Caki2 (cell line): ENCODE results near the gene PDE6A. TPM values are rescaled to one million over a fixed set of nuclear protein-coding genes. Genes with fewer than 3 reads are reported as not detected.

Experiments used
- DNase-seq: peaks from one replicate; pipeline ENCODE4 v3.0.0-alpha.2; 2015; ENCODE audit warnings: low read depth
- in situ Hi-C: cut with HindIII; loops from 2 replicates; pipeline ENCODE4 v1.10.0; 2016; ENCODE audit warnings: low sequenced_read_pairs, low pct_unique_long_range_greater_than_20kb, mixed read lengths
- total RNA-seq: library from RNA; depleted of rRNA; stranded (reverse); fragments of >200 nt; shearing (Covaris generic); gene quantifications from 2 replicates; pipeline ENCODE4 v1.2.3, GENCODE V29; 2014; ENCODE audit warnings: low replicate concordance

The PDE6A gene
- total RNA-seq, 1 experiment from 2014 or later: 0.07 TPM

DNA sequence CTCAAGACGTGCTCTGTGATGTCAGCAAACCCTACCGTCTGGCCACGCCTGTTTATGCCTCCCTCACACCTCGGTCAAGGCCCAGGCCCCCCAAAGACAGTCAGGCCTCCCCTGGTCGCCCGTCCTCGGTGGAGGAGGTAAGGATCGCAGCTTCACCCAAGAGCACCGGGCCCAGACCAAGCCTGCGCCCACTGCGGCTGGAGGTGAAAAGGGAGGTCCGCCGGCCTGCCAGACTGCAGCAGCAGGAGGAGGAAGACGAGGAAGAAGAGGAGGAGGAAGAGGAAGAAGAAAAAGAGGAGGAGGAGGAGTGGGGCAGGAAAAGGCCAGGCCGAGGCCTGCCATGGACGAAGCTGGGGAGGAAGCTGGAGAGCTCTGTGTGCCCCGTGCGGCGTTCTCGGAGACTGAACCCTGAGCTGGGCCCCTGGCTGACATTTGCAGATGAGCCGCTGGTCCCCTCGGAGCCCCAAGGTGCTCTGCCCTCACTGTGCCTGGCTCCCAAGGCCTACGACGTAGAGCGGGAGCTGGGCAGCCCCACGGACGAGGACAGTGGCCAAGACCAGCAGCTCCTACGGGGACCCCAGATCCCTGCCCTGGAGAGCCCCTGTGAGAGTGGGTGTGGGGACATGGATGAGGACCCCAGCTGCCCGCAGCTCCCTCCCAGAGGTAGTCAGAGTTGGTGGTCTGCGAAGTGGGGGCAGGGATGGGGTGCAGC lies 111.3 kb downstream of the PDE6A start:
- DNase-seq: no peak
- in situ Hi-C loops: no loop called here

DNA sequence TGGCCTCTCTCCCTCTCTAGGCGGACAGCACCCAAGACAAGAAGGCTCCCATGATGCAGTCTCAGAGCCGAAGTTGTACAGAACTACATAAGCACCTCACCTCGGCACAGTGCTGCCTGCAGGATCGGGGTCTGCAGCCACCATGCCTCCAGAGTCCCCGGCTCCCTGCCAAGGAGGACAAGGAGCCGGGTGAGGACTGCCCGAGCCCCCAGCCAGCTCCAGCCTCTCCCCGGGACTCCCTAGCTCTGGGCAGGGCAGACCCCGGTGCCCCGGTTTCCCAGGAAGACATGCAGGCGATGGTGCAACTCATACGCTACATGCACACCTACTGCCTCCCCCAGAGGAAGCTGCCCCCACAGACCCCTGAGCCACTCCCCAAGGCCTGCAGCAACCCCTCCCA lies 112.0 kb downstream of the PDE6A start:
- no peak for DNase-seq
- in situ Hi-C loops: no loop called here

- peak; percentile 42 for DNase-seq
These were observed 113.1 kb downstream of the PDE6A start for GRCh38 chr5:149831492-149831891.

GRCh38 chr5:149830579-149830978 lies 114.0 kb downstream of the PDE6A start:
- no peak for DNase-seq
- in situ Hi-C loops: no loop called here

More at GRCh38 chr5:149831492-149831891, 113.1 kb downstream of the PDE6A start:
- in situ Hi-C loops: no loop called here

- in situ Hi-C loops: no loop called here
These were observed 114.6 kb downstream of the PDE6A start for GRCh38 chr5:149829954-149830353.

GRCh38 chr5:149828161-149829011 lies 116.2 kb downstream of the PDE6A start:
- DNase-seq: peak; percentile 65
- in situ Hi-C loops: no loop called here

More at GRCh38 chr5:149829954-149830353, 114.6 kb downstream of the PDE6A start:
- DNase-seq: no peak

DNA sequence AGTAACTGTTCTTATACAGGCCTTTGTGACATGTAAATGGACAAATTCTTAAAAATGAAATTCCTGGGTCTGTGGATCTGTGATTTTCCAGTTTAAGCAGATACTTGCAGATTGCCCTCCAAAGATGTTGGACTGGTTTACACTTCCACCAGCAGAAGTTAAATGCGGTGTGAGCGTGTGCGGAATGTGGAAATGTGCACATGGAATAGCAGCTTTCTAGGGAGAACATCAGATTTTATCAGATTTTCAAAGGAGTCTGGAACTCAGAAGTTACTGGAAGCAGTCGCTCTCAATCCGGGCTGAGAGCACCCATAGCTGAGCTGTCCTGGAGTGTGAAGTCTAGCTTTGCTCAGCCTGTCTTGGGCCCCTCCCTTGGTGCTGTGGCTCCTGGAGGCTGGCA lies 117.0 kb downstream of the PDE6A start:
- in situ Hi-C loops: no loop called here
- DNase-seq: no peak

- DNase-seq: no peak
- in situ Hi-C loops: no loop called here
These were observed 117.5 kb downstream of the PDE6A start for GRCh38 chr5:149827086-149827485.

GRCh38 chr5:149826574-149826973 lies 118.0 kb downstream of the PDE6A start:
- no peak for DNase-seq
- in situ Hi-C loops: no loop called here

DNA sequence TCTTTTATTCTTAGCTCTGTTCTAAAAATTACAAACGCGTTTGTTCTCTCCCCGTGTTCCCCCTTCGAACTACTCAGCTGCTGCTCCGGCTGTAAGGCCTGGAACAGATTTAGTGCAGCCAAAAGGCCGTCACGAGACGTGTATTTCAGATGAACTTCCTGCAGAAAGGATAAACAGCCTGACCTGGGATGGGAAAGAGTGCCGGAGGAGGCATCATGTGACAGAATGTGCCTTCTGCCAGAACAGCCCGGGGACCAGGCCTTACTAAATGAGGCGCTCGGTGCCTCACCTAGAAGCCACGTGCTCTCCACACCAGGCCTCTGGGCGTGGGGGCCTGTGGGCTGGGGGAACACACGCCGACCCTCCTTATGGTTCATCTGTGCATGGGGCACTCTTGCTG lies 119.7 kb downstream of the PDE6A start:
- in situ Hi-C loops: no loop called here
- no peak for DNase-seq

DNA sequence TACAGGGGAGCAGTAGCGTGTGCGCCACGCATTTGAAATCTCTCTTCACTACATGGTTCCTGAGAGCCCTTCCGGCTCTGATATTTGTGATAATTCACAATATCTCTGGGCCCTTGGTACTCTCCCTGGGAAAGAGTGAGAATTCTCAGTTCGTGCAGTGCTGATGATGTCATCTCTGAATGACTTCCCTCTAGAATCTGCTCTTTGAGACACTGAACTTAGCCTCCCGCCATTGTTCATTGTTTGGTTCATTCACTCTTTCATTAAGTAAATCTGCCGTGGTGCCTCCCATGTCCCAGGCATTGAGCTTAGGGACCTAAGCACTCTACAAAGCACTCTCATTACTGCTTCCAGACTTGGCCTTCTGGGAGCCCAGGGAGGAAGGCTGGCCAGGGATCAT lies 120.5 kb downstream of the PDE6A start:
- DNase-seq: no peak
- in situ Hi-C loops: no loop called here

- in situ Hi-C loops: no loop called here
- no peak for DNase-seq
These were observed 121.2 kb downstream of the PDE6A start for GRCh38 chr5:149823375-149823774.

DNA sequence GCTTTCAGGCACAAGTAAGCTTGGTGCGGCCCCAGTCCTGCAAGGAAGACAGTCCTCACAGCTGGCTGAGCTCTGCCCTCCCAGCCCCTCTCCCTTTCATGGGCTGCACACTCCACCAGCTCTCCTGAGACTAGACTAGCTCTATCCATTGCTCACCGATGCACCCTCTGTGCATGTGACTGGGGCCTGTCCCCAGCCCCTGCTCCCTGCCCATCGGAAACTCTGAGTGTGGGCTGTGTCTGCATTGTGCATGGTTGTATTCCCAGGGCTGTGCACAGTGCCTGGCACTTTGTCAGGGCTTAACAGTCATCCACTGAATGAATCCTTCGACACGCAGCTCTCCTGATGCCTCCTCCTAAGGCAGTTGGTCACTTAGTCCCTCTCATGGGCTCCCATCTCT lies 122.3 kb downstream of the PDE6A start:
- in situ Hi-C loops: no loop called here
- no peak for DNase-seq

GRCh38 chr5:149820536-149821510 lies 123.8 kb downstream of the PDE6A start:
- in situ Hi-C loops: no loop called here
- no peak for DNase-seq

GRCh38 chr5:149820012-149820411 lies 124.6 kb downstream of the PDE6A start:
- no peak for DNase-seq
- in situ Hi-C loops: no loop called here

- DNase-seq: no peak
- in situ Hi-C loops: no loop called here
These were observed 126.5 kb downstream of the PDE6A start for GRCh38 chr5:149818116-149818515.

- no peak for DNase-seq
- in situ Hi-C loops: no loop called here
These were observed 127.0 kb downstream of the PDE6A start for GRCh38 chr5:149817539-149818060.

DNA sequence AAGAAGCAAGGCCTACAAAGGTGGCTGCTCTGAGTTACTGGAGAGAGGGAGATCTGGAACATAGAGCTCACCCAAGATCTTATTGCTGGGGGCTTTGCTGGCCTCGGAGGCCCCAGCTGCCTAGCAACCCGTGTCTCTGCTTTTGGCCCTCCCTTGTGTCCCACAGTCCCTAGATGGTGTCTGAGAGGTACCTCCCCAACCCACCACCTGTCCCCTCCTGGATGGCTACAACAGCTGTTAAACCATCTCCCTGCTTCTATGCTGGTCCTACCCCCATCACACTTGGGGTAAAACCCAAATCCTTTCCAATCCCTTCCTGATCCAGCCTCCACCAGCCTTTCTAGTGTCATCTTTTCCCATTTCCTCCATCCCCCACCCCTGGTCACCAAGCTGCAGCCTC lies 127.9 kb downstream of the PDE6A start:
- DNase-seq: no peak
- in situ Hi-C loops: no loop called here
